Activated CD4-positive, alpha-beta T cell treated with anti-CD3 and anti-CD28 coated beads for 24 hours (primary cell): Measurements from ENCODE around the gene SORL1.

Experiments
- DNase-seq, 2 donors: peaks; one replicate each; pipeline ENCODE4 v3.0.0-alpha.2; 2020; ENCODE audit warnings: low read depth in 2 of 2

Gene SORL1

DNA sequence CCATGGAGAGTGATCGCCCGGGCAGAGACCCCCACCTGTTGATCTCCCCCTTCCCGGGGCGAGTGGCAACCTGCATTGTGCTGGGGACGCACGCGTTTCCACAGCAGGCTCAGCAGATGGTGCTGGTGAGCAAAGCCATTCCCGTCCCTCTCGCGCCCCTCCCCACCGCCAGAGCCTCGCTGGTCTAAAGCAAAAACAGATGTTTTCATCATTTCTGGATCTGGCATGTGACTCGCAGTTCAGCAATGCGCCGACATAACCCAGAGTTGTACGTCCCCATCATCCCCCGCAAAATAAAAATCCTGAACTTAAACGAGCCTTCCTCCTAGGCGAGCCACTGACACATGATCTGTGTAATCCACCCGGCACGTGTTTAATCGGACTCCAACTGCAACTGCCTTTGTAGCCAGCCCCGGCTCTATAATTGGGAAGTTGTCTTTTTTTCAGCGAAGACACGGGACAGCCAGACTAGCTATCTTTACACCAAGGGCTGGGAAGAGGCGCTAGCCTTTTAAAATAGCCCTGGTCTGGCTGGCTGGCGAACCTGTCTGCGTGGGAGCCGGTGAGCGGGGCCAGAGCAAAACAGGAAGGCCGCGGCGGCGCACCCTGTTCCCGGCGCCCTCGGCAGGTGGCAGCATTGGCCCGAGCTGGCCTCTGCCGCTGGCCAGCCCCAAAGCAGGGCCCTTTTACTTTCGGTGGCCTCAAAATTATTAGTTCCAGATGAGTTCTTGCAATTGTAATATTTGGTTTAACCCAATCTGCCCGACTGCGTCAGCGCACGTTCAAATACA is 203.6 kb downstream of the SORL1 start:
- DNase-seq: peak; percentile 50 to 56

DNA sequence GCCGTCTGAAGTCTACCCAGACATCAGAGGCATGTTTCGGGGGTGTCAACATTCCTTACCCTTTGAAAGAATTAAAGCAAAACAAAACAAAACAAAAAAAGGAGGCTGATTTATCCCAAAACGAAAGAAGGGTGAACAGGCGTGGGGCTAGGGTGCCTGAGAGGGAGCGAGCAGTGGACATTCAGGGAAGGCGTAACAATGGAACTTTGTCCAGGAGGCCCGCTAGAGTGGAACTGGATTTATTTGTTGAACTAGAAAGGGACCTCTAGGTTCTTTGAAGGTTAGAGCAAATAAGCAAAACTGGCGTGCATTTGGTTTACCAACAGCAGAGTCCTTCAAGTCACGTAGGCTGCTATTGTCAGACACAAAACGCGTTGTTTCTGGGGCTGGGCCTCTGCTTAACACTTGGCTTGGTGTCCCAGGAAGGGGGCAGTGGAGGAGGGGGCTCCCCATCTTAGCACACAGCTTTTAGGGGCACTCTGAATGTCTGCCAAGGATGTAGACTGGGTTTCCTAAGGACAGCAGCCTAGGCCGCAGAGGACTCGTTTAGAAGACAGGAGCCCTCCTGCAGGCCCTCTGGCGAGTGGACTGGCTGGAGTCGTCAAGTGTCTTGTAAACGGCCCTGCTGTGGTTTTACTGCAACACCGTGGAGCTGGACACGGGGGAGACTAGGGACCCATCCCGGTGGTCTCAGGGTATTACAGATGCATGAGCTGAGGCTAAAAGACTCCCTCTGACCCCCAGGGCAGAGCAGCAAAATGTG is 204.4 kb downstream of the SORL1 start:
- DNase-seq: no peak

DNA sequence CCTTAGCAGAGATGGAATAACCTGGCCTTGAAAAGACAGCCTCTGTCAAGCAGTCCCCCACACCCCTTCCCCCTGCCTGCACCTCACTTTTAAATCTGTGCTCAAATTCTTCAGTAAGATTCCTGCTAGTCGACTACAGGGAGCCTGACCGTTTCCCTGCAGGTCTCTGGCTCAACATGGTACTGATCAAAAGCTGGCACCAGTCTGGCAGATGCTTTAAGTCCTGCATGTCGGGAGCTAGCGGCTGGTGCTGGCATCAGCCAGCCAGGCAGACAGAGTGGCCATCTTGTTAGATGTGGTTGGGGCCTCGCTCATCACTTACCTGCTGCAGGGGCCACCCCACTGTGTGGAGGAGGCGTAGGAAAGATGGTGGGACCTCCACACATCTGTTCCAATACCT is 205.0 kb downstream of the SORL1 start:
- no peak for DNase-seq

DNA sequence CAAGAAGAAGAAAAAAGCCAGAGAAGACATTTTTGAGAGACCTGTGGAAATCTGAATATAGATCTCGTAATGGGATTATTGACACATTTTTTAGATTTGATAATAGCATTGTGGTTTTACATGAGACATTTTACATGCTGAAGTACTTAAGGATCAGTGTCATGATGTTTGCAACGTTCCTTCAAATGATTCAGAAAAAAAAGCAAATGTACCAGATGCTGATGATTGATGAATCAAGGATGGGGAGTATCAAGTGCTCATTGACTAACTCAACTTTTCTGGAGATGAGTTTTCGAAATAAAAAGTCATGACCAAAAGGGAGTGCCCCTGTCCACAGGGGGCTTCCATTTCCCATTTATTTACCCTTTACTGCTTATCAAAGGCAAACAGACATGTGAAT is 207.7 kb downstream of the SORL1 start:
- DNase-seq: no peak

DNA sequence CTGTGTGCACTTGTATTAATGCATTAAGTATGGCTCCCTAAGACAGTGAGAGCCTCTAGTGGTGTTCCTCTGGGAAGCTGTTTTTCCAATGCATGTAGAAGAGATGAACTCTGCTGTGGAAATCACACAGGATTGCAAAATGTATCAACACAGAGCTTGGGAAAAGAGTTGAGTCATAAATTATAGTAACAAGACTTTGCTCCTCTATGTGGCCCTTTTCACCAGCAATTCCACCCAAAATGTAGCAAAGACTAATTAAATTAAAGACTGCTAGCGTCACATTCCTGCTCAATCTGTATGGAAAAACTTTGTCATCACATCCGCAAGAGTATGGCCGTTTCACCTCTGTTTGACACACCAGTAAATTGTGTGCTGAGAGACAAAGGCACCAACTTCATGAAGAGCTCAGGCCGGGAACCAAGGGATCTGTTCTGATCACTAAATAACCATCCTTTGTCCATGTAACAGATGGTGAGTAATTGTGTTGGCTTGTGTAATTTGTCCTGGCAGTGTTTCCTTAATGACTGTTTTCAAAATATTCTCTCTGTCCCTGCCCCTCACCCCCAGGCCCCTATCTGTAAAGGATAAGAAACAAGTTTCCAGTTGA is 209.9 kb downstream of the SORL1 start:
- no peak for DNase-seq

DNA sequence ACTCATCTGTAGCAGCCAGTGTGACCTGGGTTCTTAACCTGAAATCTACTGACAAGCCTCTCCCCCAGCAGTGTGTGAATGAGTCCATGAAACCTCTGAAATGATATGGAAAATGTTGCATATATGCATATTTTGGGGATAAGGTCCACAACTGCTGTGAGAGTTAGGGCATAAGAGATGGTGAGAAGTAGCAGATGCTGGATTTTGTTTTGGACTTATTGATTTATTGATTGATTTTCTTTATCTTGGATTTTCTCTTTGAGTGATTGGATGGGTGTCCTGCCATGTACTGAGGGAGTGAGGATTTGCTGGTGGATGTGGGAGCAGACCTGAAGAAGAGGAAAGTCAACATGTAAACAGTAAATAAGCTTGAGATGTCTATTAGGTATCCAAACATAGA is 212.0 kb downstream of the SORL1 start:
- no peak for DNase-seq

DNA sequence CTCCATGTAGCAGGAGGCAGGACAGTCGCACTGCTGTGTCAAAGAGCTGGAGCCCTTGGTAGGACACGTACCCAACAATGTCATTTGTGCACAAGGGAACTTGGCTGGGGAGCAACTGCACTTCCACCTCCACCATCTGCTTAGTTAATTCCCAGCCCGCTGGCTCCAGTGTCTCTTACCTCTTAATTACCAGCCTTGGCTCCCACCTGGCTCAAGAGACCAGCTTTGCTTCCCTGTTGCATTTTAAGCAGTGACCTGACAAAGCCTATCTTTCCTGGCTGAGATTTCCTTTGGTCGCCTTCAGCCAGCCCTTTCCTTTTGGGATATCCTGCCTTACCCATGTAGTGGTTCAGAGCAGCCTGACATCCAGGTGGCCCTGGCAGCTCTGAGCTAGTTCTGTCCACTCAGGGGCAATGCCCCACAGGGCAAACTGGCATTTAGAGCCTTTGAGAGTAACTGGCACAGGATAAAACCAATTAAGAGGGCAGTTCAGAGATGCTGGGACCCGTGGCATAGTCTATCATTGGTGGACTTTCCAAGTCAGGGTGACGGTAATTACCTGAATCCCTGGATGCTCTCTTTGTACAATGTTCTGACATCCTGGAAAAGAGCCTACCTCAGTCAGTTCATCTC is 213.2 kb downstream of the SORL1 start:
- no peak for DNase-seq

DNA sequence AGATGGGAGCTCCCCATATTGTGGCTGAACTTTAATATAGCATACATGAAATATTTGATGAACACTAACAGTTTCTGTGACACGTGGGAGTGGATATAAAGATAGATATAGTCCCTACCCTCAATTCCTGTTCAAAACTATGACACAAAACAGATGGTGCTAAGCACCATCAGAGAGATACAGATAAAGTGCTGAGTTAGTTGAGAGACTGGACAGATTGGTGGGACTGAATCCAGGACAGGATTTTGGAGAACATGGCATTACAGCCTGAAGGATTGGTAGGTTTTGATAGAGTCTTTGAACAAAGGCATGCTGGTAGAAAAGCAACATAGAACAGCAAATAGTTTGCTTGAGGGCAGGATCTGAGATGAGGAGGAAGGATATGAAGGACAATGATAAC is 215.7 kb downstream of the SORL1 start:
- no peak for DNase-seq

DNA sequence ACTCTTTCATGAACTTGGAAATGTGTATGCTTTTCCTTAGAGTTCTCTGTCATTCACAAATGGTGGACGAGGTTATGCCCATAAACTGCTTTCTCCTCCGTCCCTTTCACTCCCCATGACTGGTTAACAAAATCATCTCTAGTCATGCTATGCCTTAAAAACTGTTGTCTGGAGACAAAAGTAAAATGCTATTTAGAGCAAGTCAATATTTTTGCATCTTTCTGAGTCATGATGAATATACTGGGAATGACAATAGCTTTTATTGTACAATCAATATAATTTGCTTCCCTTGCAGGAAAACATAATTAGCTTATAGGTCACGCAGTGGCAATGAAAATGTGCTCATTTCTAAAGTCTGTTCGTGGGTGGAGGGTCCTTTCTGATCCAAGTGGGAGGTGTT is 217.3 kb downstream of the SORL1 start:
- no peak for DNase-seq

DNA sequence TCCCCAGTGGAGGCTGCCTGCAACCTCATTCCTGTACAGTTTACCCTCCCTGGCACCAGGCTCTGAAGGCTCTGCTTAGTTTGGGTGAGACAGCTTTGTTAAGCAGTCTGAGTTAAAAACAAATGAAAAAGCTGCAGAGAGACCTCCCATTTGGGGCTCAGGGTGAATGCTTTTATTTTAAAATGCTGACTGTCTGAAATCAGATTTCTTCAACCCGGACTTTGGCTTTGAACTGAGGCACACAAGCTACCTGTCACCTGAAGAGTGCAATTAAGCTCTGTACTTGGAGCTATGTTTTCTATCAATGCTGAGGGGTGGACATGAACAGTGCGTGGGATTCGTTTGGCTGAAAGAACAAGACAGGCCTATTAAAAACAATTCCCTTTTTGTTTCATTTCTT is 218.2 kb downstream of the SORL1 start:
- no peak for DNase-seq

DNA sequence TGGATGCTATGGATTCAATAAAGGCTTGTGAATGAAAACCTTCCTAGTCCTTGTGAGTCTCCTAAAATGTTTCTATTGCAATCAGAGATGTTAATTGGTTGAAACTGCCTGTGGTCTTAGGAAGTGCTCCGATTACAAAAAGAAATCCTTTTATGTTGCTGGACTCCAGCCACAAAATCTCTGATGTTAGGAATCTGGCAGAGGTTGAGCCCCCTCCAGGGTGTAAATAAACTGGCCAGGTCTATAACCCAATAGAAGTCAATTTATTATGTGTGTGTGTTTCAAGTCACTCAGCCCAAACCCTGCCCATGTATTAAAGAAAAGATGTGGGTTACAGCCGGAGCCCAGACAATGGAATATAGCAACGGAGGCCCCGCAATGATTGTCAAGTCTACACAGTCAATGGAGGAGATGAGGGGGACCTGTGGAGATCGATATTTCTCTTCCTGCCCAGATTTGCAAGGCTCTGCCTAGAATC is 218.7 kb downstream of the SORL1 start:
- DNase-seq: no peak

DNA sequence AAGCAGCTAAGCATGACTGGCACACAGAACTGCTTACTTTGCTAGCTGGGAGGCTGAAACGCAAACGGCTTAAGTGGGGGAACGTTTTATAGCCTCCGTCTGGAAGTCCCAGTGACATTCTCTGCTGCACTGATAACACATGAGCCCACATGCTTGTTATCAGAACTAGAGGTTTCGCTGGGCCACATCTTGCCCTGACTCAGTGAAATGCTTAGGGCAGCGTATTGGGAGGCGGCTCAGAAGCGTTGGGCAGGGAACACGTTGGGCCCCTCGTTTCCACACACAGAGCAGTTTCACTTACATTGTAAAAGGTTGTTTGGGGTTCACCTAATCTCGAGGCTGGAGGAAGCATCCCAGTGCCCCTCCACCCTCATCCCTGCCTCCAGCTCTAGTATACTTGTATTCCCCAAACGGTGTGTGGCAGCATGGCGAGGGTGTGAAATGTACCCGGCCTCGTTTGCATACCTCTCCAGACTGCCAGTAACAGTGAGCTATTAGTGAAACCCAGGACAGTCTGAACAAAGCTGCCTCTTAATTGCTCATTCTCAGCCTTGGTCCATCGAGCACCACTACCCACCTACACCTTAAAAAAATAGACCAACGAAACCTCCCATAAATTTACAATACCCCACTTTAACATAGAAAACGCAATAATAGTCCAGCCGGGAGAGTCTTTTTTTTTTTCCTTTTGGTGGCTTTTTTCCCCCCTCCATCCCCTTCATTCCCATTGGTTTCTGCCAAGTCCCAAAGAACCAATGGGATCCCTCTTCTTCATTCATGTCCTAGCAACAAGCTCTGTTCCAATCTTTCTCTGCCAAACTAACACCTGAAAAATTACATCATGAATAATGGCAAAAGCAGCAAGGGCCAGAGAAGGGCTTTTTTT is 219.4 kb downstream of the SORL1 start:
- no peak for DNase-seq

DNA sequence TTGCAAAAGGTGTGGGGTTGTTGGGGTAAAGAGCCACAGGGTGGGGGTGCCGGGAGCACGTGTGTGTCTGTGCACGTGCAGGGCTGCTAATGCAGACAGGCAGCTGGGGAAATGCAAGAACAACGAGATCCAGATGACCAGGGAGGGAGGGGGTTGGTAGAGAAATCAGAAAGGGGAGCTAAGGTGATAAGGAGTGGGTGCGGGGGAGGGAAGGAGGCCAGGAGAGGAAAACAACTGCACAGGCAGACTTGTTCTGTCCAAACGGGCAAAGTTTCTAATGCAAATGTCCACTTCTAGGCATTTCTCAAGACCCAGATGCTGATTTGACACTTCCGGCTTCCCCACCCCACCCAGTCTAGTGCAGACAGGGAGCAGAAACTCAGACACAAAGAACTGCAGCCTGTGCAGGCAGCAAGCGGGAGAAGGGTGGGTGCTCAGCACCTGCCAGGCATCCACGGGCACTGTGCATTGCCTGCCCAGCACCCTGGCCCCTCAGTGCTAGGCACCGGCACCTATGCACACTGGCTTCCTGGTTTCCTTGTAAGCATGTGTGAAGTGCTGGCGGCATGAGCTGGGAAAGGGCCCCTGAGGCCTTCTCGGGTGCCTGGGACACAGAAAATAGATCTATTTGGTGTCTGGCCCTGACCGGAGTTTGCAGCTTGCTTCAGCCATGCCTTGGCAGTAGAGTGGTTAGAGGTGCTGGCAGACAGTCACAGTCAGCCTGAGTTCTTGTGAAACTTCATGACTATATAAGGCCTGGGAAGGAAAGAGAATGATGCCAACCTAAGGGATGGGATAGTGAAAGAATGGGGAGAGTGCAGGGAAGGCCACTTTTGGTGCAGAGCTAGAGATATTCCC is 220.7 kb downstream of the SORL1 start:
- DNase-seq: no peak

DNA sequence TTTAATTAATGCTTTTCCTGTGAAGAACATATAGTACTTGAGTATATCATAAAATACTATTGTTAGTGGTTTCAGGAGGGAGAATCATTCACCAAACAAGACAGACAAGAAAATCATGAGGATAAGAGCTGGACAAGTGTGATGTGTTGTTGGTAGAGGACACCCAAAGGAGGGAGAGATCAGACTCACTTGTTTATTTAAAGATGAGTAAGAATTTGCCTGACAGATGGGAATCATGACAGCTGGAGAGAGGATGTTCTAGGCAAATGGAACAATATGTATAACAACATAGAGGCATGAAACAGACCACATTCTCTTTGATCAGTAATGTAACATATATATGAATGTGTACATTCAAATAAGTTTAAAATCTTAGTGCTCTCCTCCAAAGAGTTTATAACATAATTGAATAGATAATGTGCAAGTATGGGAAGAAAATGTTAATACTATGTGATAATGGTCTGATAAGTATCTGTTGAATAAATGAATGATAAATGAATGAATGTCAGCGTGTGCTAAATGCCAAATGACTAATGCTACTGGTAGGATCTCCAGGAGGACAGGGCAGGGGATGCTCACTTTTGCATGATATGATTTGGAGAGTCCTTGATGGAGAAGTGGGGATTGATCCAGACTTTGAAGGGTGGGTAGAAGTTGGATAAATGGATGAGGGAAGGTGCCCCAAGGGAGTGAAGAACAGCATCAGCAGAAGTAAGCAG is 229.6 kb downstream of the SORL1 start:
- DNase-seq: no peak
